HTR-8/SVneo (cell line): ENCODE measurements around the gene CARD6.
A peak's percentile ranks its signal among the peaks of the same experiment; 100 is the strongest.
"Not testable (repeated sequence)": the region's sequence is repeated elsewhere in the genome, so short reads cannot be mapped to it uniquely, and the experiment has no call there.

Experiments used
- DNase-seq: peaks from one replicate; pipeline ENCODE4 v3.0.0; 2011; ENCODE audit warnings: low spot score, mixed read lengths; ENCODE audit not compliant: insufficient read length
- FAIRE-seq: peaks from 2 replicates; lab custom pipeline; 2011; peaks lifted over from hg19 to GRCh38; lab: Jason Lieb, UNC

The CARD6 gene, protein sequence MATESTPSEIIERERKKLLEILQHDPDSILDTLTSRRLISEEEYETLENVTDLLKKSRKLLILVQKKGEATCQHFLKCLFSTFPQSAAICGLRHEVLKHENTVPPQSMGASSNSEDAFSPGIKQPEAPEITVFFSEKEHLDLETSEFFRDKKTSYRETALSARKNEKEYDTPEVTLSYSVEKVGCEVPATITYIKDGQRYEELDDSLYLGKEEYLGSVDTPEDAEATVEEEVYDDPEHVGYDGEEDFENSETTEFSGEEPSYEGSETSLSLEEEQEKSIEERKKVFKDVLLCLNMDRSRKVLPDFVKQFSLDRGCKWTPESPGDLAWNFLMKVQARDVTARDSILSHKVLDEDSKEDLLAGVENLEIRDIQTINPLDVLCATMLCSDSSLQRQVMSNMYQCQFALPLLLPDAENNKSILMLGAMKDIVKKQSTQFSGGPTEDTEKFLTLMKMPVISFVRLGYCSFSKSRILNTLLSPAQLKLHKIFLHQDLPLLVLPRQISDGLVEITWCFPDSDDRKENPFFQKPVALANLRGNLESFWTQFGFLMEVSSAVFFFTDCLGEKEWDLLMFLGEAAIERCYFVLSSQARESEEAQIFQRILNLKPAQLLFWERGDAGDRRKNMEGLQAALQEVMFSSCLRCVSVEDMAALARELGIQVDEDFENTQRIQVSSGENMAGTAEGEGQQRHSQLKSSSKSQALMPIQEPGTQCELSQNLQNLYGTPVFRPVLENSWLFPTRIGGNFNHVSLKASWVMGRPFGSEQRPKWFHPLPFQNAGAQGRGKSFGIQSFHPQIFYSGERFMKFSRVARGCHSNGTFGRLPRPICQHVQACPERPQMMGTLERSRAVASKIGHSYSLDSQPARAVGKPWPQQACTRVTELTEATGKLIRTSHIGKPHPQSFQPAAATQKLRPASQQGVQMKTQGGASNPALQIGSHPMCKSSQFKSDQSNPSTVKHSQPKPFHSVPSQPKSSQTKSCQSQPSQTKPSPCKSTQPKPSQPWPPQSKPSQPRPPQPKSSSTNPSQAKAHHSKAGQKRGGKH

DNA sequence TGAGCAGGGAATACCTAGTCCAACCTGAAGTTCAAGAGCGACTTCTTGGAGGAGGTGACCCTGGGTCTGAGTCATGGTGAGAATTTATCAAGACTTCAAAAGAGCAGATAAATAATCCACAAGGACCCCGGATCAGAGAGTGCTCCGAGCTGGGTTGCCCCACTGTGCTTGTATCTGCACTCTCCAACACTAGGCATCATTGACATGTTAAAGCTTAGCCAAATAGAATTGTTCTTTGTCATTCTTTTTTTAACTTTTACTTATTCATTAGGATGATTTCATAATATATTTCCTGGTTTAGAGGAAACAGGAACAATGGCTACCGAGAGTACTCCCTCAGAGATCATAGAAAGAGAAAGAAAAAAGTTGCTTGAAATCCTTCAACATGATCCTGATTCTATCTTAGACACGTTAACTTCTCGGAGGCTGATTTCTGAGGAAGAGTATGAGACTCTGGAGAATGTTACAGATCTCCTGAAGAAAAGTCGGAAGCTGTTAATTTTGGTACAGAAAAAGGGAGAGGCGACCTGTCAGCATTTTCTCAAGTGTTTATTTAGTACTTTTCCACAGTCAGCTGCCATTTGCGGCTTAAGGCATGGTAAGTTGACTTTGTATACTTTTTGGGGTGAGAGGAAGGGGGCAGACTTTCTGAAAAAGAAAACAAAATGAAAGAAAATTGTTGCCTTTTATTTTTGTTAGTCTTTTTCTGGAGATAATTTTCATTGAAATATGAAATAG is at the start of gene CARD6:
Gene CARD6 (plus strand): TSS at position 300 of the 738 bp plus-strand sequence. CDS start 16 bp downstream, at position 316.
- DNase-seq = no peak
- FAIRE-seq = no peak

DNA sequence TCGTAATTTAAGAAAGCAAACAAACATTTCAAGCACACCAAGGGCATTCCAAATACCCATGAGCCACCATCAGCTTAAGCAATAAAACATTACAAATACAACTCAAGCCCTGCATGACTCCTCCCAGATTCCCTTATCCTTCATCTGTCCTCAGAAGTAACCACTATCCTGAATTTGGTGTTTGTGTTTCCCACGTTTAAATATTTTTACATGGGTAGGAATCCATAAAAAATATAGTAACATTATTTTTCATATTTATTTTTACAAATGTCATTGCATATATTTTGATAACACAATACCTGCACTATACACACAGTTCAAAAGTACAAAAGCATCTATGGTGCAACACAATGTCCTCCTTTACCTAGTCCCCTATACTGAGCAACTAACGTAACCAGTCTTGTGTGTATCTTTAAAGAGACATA is 49.4 kb upstream of the CARD6 start:
- FAIRE-seq (no peak), DNase-seq (no peak)

DNA sequence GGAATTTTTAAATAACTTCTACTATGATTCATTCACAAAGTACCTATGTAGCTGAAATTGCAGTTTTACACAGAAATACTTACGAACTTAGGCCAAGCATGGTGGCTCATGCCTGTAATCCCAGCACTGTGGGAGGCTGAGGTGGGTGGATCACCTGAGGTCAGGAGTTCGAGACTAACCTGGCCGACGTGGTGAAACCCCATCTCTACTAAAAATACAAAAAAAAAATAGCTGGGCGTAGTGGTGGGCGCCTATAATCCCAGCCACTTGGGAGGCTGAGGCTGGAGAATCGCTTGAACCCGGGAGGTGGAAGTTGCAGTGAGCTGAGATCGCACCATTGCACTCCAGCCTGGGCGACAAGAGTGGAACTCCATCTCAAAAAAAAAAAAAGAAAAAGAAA is 48.5 kb upstream of the CARD6 start:
- FAIRE-seq = not testable (repeated sequence)

DNA sequence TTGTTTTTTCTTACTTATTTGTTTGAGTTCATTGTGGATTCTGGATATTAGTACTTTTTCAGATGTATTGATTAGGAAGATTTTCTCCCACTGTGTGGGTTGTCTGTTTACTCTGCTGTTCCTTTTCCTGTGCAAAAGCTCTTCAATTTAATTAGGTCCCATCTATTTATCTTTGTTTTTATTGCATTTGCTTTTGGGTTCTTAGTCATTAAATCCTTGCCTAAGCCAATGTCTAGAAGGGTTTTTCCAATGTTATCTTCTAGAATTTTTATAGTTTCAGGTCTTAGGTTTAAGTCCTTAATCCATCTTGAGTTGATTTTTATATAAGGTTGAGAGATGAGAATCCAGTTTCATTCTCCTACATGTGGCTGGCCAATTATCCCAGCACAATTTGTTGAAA is 46.8 kb upstream of the CARD6 start:
- DNase-seq, FAIRE-seq: not testable (repeated sequence)

More for the DNA sequence above, 48.5 kb upstream of the CARD6 start:
- not testable (repeated sequence) for DNase-seq

DNA sequence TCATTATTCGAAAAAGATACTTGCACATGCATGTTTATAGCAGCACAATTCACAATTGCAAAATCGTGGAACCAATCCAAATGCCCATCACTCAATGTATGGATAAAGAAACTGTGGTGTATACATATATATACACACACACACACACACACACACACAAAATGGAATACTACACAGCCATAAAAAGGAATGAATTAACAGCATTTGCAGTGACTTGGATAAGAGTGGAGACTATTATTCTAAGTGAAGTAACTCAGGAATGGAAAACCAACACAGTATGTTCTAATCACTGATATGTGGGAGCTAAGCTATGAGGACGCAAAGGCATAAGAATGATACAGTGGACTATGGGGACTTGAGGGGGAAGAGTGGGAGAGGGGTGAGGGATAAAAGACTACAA is 46.3 kb upstream of the CARD6 start:
- FAIRE-seq, DNase-seq: not testable (repeated sequence)

DNA sequence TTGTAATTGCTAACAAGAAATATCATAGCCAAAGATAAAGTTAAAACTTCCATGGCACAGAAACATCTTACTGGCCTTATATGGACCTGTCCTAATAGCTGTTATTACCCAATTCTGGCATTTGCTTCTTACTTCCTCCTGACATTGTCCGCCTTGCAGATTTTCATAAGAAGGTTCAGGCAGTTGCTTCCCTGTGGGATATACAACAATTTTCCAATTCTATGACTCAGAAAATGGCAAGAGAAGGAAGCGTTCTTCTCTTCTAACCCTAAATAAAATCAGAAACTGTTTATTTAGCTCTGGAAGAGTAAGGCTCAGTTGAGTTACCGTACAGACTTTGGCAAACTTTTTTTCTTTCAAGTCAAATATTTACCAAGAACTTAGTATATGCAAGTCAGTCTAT is 44.7 kb upstream of the CARD6 start:
- no peak for DNase-seq

DNA sequence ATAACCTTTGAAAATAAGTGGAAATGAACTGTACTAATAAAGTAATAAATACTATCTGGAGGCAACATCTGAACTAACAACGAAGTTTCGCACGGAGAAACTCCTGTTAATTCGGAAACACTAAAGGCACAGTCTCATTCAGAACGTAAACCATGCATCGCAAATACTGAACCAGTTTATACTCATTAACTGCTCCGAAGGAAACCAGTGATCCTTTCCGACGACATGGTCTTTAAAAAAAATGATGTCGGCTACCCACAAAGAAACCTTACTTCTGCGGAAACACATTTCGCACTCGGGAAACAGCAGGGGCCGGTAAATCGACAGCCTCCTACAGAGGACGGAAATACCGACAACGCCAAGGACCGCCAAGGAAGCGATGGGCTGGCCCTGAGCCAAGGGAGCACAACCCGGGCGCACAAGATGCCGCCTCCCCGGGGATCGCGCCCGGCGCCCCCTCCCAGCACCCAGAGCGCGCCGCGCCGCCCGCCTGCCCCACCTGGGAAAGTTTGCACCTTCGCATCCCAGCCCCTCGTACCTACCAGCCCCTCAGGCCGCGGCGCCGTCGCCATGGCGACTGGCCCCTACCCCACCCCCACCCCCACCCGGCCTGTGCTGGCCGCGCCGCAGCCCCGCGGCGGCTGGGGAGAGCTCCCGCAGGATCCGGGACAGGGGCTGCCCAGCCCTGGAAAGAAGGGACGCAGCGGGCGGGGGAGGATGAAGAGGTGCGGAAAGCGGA is 43.7 kb upstream of the CARD6 start:
- FAIRE-seq = peak; percentile 68
- DNase-seq = peak; percentile 69

More for the DNA sequence above, 44.7 kb upstream of the CARD6 start:
- FAIRE-seq = no peak

DNA sequence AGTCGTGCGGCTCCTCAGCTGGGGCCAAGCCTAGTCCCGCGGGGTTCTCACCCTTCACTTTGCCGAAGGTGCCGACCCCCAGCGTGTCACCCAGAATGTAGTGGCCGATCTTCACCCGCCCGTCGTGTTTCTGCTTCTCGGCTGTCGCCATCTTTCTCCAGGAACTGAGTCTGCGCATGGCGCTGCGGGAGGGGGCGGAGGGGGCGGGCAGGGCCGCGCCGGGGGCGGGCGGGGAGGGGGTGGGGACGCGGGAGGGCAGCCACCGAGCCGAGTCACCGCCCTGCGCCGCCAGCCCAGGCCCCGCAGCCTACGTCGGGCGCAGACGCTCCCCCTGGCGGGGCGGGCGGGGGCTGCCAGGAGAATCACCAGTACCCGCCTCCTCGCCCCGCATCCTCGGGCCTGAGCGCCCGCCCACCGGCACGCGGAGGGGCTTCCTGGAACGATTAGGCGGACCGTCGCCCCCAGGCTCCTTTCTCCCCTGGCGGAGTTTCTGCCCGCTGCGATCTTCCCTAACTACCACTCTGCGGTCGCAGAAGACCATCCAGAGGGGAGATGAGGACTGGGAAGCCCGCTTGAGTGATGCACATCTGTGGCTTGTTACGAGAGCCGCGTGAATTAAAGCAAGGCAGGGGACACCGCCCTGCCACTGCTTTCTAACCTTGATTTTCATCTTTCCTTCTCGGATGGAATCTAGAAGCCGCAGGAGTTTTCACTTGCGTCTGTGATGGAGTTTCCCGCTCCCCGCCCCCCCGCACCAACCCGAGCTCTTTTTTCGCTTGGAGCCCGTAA is 43.0 kb upstream of the CARD6 start, which contains the start of gene PRKAA1:
Gene PRKAA1 (minus strand): TSS at position 363 of the 789 bp plus-strand sequence. CDS start 185 bp downstream, at position 178.
- FAIRE-seq = peak; percentile 86
- peak; percentile 95 for DNase-seq

DNA sequence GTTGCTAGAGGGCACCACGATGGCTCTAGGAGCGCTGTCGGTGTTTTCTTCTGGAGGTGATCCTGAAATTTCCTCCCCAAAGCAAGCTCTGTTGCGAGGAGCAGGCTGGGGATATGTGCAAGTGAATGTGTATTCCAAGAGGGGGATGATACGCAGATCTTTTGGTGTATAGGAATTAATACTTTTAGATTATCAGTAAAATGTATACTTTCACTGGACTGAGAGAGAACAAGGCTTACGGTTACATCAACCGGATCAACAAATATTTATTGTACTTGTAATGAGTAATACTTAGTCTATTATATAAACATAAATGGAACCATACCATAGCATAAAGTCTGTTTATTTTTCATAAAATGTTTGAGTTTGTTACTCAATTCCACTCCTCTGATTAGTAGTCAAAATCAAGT is 42.4 kb upstream of the CARD6 start:
- FAIRE-seq (no peak), DNase-seq (peak; percentile 82)

DNA sequence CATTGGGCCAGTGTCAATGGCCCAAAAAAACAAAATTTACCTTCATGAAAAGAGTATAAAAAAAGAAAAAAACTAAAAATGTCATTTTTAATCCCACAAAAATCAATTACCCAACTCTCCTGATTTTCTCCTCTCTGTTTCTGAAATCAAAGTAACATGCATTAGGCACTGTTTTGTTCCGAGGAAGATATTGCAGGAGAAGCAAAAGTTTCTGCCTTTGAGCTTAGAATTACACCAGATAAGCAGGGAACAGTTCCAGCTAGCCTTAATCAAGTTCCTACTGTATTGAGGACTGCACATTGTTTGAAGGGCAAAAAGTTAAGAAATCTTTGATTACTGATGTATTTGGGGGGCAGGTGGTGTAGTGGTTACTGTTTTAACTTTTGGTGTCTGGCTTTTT is 41.9 kb upstream of the CARD6 start:
- FAIRE-seq (no peak), DNase-seq (no peak)

DNA sequence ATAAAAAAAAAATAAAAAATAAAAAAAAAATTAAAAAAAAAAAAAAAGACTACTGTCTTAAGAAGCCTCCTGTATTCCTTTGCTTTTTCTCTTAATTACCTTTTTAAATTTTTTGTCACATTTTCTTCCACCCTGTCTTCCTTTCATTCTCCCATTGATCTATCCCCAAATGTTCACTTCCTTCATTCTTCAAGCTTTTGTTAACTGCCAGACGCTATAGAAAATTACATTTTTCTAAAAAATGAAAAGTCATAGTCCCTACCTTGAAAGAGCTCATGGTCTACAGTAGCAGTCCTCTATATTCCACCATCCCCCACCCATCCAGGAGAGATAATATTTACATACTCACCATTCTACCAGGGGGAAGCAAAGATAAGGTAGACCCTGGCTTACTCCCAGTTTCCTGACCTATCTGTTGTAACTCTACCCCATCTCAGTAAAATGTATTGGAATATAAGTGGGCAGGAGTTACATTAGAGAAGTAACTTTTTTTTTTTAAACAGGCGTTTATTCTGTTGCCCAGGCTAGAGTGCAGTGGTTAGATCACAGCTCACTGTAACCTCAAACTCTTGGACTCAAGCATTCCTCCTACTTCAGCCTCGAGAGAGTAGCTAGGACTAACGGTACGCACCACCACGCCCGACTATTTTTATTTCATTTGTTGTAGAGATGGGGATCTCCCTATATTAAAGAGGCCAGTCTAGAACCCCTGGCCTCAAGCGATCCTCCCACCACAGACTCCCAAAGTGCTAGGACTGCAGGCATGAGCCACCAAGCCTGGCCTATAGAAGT is 39.2 kb upstream of the CARD6 start:
- FAIRE-seq (no peak), DNase-seq (no peak)

DNA sequence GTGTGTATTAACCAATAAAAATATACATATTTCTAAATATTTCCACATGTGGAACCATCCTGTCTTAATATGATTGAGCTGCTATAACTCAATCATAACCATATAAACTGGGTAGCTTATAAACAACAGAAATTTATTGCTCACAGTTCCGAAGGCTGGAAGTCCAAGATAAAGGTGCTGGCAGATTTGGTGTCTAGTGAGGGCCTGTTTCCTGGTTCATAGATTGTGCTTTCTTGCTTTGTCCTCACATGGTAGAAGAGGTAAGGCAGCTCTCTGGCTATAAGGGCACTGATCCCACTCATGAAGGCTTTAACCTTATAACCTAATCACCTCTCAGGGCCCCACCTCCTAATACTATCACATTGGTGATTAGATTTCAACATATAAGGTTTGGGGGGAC is 29.0 kb upstream of the CARD6 start:
- FAIRE-seq (peak; percentile 49), DNase-seq (no peak)

DNA sequence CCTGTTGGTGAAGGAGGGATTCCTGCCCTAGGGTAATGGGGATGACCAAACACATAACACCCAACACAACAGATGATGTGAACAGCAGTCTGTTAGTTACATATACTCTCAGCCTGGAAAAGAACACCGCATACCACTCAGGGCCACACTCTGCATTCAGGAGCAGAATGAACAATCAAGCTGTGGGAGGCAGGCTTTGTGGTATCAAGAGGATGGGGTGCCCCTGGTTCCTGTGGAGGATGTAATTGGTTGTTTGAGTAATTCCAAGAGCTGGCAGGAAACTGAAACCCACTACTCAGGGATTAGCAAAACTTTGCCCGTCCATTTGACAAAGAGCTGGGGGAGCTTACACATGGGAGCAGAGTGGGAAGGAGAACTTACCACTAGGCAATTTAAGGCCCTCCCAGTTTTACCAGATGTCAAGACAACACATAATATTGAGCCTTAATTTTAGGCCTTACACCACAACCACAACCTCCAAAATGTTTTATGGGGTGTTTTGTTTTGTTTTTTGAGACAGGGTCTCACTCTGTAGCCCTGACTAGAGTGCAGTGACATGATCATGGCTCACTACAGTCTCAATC is 27.4 kb upstream of the CARD6 start:
- peak; percentile 38 for FAIRE-seq

DNA sequence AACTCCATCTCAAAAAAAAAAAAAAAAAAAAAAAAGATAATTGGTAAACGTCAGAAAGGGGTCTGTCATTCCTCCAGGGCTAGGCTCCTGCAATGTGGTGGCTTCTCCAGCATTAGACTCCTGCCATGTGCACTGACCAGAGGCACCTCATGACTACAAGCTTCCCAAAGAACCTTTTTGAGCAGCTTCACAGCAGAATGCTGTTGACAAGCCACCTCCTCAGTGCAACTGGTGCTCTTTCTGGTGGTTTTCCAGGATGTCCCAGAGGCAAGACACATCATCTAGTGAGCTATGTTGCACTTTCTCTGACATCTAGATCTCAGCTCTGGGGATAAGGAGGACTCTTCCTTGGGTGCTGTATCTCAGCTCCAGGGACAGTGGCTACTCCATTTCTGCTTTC is 17.7 kb upstream of the CARD6 start:
- DNase-seq = no peak
- FAIRE-seq = no peak

More for the DNA sequence above, 27.4 kb upstream of the CARD6 start:
- no peak for DNase-seq

DNA sequence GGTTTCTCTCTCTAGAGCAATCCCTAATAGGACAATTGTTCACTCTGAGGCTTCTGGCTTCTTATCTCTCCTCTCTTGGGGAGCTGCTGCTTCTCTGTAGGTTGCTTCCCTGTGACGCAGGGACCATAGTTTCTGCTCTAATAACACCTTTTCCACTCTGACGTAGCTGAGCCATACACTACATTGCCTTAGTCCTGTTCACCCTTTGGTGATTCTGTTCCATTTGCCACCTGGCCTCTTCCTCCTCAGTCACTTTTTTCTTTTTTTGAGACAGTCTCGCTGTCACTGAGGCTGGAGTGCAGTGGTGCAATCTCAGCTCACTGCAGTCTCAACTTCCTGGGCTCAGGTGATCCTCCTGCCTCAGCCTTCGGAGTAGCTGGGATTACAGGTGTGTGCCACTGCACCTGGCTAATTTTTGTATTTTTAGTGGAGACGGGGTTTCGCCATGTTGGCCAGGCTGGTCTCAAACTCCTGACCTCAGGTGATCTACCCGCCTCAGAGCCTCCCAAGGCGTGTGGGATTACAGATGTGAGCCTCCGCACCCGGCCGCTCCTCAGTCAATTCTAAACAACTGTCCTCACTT is 15.6 kb upstream of the CARD6 start:
- FAIRE-seq = peak; percentile 16
- not testable (repeated sequence) for DNase-seq

DNA sequence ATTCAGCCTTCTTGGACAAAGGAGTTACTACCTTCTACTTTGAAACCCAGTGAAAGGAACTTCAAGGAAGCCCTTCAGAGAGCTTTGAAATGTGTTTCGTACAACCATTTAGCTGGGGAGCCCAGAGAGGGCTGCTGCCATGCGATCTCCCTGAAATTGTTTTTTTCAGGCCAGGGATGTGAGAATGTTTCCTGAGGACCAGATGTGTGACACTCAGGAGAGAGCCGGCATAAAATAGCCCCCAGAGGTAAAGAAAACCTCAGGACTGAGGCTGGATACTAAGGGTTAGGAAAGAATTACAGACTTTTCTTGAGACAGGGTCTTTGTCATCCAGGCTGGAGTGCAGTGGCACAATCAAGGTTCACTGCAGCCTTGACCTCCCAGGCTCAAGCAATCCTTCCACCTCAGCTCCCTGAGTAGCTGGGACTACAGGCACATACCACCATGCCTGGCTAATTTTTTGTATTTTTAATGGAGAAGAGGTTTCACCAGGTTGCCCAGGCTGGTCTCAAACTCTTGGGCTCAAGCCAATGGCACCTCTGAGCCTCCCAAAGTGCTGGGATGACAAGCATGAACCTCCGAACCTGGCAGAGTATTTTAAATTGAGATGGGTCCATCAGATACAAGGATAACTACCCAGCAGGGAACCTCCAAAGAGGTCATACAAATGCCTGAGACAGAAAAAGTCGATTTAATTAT is 14.5 kb upstream of the CARD6 start:
- FAIRE-seq = no peak
- no peak for DNase-seq
